Measurements from ENCODE around the gene ZNF230.

ZNF230 gene

DNA sequence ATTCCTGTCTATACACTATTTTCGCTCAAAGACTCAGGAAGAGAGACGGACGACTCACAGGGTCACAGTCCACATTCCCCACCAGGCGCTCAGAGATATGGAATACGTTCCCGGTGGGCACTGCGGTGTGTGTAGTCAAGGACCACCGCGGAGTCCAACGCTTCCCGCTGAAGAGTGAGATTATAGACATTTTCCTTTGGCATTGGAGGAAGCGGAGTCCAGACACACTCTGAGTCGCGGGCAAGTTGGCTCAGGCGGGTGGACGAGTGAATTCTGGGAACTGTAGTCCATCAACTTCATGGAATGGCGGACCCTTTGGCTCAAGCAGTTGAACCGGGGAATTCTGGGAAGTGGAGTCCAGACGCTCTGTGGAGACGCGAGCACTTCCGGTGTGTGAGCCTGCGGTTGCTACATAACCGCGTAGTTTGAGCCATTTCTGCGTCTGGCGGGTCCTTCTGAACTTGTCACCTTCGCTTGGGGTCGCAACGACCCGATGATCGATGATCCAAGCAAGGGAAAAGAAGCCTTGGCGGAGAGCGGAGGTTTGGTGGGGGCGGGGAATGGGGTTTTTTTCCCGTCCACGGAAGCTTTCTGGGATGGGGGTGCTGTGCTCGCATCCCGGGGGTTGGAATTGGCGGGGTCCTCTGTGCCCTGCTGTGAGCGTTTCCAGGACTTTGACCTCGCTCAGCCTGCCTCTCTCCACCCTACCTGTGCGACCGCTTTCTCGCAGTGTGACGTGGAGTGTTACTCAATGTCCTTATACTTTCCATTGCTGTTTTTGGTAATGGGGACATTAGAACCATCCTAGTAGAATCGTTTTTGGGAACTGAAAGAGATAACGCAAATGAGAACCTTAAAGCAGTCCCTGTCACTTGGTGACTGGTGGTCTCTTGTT, at the start of gene ZNF230:
Gene ZNF230, plus strand, starts transcription at position 392 of the 895 bp plus-strand sequence. CDS start 4,122 bp downstream, outside the sequence.
- peak; percentile 91 for DNase-seq

DNA sequence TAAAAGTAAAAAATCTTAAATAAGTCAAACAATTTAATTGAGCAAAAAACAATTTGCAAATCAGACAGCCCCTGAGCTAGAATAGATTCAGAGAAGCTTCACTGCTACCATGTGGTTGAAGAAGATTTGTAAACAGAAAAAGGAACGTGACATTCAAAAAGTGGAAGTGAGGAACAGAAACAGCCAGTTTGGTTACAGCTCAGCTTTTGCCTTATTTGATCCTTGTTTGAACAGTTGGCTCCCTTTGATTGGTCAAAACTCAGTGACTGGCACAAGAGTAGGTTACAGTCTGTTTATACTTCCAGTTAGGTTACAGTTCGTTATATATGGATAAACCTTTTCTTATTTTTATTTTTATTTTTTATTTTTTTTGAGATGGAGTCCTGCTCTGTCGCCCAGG, 45.9 kb upstream of the ZNF230 start:
- no peak for DNase-seq

DNA sequence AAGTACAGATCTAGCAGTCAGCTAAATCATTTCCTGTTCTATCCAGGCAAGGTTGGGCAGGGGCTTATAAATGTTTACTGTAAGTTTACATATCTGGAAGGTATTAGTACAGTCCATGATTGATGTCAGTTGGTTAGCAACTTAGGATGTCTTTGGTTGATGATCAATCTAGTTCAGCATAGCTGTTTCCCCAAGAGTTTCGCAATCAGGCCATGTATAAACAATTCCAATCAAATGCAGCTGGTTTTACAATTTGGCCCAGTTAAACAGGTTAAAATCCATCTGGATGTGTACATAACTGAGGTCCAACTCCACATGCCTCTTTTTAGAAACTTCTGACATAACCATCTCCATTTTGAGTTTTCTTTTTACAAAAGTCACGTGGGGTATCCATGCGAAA, 44.9 kb upstream of the ZNF230 start:
- no peak for DNase-seq

DNA sequence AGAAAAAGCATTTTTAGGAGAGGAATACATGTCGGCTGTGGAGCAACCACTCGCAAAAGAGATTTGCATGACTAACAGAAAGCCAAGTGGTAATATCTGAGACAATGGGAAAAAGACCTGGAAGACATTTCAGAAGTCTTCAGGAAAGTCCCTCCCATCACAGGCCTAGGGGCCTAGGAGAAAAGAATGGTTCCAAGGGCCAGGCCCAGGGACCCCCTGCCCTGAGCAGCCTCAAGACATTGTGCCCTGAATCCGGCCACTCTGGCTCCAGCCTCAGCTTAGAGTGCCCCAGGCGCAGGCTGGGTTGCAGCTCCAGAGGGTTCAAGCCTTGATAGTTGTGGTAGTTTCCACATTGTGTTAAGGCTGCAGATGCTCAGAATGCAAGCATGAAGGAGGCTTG, 42.3 kb upstream of the ZNF230 start:
- no peak for DNase-seq

DNA sequence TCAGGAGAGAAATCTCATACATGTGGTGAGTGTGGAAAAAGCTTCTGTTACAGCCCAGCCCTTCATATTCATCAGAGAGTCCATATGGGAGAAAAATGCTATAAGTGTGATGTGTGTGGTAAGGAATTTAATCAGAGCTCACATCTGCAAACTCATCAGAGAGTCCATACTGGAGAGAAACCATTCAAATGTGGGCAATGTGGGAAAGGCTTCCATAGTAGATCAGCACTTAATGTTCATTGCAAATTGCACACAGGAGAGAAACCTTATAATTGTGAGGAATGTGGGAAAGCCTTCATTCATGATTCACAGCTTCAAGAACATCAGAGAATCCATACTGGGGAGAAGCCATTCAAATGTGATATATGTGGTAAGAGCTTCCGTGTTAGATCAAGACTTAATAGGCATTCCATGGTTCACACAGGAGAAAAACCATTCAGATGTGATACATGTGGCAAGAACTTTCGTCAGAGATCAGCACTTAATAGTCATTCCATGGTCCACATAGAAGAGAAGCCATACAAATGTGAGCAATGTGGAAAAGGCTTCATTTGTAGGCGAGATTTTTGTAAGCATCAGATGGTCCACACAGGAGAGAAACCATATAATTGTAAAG, 36.6 kb upstream of the ZNF230 start:
- DNase-seq, result no peak

DNA sequence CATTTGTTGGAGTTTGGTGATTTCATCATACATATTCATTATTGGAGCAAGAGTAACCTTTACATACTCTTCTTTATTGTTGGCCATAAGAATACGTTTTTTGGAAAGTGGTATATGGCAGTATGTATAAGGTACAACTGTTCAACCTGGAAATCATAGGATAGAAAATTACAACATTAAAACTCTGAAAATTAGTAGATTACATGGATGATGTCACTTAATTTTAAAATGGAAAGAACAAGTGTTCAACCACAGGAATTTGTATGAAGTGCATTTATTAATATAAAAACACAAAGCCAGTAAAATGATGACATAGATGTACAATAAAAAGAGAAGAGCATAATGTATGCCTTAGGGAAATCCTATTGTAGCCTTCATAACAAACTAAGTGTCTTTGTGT, 26.0 kb upstream of the ZNF230 start:
- no peak for DNase-seq

DNA sequence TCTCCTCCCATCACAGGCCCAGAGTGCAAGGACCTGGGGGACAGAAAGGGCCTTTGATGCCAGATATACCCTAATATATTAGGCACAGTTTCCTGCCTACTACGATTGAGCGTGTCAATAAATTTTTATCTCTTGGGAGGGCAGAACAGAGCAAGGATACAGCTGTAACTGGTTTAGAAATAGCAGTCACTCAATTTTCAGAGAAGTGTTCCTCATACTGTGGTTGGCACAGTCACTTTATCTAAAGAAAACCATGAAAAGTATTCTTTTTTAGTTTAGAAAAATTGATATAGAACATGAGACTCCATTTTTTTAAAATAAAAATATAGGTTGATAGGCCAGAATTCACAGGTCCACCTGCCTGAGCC, 19.2 kb upstream of the ZNF230 start:
- no peak for DNase-seq

DNA sequence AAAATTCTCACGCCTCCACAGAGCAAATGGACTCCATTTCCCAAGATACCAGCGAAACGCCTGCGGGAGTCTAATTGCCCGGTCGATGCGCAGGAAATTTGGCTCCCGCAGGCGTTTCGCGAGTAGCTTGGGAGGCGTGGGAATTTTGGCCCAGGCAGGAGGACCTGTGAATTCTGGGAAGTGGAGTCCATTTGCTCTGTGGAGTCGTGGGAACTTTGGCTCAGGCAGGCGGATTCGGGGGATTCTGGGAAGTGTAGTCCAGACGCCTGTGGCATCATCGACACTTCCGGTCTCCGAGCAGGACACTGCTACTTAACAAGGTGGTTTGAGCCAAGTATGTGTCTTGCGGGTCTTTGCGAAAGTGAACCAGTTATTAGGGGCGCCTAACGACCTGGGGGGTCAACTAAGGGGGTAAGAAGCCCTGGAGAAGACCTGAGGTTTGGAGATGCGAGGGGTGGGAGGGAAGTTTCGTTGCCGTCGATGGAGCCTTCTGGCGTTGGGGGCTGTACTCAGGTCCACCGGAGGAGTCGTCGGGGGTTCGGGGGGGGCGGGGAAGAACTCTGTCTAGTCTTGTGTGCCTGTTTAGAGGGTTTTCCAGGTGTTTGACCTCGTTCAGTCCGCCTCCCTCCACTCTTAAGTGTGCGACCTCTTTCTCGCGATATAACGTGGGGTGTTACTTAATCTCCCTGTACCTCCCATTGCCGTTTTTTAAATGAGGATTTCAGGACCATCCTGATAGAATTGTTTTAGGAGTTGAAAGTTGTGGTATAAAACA, 18.7 kb upstream of the ZNF230 start, which contains the start of gene ZNF155:
Gene ZNF155, plus strand, starts transcription at position 277 of the 775 bp plus-strand sequence. CDS start 4,356 bp downstream, outside the sequence.
- DNase-seq, result peak; percentile 79 to 82

DNA sequence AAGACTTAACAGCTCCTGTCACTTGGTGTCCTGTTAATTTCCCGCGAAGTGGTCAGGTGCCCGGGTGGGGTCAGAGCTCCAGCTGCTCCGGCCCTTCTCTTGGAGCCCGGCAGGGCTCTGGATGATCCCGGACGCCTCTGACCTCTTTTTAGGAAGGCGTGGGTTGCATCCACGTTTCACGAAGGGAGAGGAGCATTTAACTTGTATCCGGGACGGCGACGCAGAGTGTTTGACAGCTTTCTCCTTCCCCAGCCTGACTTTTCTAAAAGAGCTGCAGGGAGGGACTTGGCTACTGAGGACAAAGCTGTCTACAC, 18.1 kb upstream of the ZNF230 start:
- no peak for DNase-seq

DNA sequence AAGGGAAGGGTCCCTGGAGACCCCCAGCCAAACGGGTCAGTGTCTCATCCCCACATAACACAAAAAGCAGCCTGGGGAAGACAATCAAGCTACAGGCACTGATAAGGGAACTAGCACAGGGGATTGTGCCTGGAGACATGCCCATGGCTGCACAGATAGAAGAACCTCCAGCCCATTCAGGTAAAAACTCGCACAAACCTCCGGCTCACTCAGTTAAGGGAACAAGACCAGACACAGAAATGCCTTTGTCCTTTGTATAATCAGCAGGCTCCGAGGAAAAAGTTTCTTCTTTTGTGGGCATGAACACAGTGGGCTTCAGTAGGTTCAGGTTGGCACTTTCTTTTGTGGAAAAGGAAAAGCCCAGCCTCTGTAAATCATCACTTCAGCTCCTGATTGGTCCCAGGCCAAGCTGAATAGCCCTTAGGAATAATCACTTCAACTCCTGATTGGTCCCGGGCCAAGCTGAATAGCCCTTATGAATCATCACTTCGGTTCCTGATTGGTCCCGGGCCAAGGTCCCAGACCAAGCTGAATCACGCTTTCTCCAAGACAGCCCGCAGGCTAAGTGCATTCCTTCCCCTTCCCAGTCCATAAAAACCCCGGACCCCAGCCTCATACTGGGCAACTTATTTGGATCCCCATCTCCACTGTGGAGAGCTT, 5.0 kb upstream of the ZNF230 start:
- DNase-seq, result no peak

DNA sequence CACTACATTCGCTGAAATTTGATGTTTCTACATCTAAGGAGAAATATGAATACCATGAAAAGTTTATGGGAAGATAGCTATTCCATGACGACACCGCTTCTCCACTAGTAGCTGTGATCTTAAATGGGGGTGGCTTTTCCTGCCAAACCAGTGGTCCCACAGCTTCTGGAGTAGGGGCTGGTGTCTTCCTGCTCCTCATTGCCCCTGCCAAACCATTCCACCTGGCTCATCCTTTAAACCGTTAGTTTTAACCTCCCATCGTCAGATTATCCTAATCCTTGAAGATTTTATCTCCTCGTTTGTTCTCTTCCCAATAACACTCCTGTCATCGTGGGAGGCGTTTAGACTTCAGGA, 568 bp upstream of the ZNF230 start:
- no peak for DNase-seq

DNA sequence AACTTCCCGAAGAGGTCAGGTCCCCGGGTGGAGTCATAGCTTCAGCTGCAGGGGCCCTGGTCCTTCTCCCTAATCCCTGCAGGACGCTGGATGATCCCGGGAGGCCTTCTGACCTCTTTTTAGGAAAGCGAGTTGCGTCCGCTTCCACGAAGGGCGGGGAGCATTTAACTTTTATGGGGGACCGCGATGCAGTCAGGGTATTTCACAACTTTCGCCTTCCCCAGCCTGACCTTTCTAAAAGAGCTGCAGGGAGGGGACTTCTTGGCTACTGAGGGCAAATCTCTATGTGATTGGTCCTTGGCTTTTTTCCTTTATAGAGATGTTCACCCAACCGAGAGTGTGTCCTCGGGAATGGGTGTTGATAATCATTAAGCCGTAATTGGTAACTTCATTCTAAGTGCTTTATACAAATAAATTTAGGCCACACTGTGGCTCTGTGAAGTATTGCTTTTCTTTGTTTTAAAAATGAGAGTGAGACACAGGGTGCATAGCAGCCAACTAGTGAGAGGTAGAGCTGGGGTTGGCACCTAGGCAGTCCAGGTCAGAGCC, 778 bp downstream of the ZNF230 start:
- peak in 1 of 2 donors; percentile 14 for DNase-seq

DNA sequence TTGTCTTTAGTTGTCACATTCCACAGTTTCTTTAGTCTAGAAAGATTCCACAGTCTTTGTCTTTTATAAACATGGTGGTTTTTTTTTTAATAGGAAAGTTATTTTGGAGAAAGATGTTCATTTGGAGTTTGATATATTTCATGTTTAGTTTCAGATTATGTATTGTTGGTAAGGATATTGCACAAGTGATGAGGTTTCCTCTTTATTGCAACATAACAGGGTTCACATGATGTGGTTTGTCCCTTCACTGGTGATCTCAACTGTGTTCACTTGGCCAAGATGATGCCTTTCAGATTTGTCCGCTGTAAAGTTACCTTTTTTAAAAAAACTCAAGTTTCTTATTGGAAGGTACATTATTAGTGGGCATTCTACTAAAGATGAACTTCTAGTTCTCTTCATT, 3.2 kb downstream of the ZNF230 start:
- no peak for DNase-seq

DNA sequence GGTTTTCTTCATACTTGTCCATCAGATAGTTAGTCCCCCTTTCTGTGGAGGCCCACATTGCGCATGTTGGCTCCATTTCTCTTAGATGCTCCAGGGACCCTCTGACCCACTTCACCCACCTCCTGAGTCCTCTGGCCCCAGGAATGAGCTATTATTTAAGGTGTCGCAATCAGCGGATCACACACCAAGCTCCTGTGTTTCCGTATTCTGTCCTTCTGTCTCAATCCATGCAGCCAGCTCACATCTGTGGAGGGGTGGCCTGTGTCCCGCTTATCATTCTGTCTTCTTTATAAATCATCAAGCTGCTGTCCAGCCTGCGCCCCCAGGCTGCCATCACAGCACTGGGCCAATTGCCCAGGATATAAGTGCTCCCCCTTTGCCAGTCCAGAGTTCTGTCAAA, 4.7 kb downstream of the ZNF230 start:
- no peak for DNase-seq

DNA sequence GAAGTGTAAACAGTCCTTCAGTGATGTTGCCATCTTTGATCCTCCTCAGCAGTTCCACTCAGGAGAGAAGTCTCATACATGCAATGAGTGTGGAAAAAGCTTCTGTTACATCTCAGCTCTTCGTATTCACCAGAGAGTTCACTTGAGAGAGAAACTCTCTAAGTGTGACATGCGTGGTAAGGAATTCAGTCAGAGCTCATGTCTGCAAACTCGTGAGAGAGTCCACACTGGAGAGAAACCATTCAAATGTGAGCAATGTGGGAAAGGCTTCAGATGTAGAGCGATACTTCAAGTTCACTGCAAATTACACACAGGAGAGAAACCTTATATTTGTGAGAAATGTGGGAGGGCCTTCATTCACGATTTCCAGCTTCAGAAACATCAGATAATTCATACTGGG, 7.7 kb downstream of the ZNF230 start:
- DNase-seq, result no peak

DNA sequence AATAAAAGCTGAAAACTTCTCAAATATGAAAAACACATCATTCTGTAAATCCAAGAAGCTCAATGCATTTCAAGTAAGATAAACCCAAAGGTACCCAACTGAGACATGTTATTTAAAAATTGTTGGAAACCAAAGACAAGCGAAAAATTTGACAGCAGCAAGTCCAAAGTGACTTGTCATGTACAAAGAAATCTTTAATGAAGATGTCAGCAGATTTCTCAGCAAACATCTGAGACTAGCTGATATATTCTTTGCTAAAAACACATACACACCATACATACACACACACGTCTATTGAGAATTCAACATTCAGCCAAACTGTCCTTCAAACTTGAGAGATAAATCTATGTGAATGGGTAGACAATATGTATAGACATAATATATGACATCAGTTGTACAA, 16.7 kb downstream of the ZNF230 start:
- DNase-seq, result no peak

DNA sequence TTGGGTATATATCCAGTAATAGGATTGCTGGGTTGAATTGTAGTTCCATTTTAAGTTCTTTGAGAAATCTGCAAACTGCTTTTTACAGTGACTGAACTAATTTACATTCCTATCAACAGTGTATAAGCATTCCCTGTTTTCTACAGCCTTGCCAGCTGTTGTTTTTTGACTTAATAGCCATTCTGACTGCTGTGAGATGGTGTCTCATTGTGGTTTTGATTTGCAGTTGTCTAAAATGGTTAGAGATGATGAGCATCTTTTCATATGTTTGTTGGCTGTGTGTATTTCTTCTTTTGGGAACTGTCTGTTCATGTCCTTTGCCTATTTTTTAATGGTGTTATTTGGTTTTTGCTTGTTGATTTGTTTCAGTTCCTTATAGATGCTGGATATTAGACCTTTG, 18.5 kb downstream of the ZNF230 start:
- no peak for DNase-seq

DNA sequence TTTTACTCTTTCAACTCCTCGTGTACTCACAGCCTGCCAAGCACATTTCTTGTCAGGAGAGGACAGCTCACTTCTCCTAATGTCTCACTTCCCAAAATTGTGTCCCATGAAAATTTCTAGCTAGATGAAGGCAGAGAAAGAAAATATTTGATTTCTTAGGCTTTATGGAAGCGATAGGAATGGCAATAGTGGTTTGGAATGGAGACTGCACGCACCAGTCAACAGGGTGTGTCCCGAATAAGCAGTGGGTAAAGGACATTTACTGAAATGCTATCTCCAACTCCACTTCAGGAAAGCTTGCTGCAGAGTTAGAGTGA, 22.1 kb downstream of the ZNF230 start:
- no peak for DNase-seq

DNA sequence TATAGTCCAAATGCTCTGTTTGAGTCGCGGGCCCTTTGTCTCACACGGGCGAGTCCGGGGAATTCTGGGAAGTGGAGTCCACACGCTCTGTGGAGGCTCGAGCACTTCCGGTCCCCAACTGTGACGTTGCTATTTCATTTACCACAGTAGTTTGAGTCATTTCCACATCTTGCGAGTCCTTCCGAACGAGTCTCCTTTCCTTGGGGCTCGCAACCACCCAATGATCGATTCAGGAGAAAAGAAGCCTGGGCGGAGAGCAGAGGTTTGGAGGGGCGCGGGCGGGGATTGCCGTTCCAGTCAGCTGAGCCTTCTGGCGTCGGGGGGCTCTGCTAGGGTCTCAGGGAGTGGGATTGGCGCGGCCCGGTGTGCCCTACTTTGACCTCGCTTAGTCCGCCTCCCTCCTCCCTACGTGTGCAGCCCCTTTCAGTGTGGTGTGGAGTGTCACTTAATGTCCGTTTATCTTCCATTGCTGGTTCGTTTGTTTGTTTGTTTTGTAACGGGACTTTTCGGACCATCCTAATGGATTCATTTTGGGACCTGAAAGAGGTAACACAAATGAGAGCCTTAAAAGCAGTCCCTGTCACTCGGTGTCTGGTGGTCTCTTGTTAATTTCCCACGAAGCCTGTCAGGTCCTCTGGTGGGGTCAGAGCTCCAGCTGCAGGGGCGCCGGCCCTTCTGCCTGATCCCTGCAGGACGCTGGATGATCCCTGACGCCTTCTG, 22.6 kb downstream of the ZNF230 start, which contains the start of gene ZNF222:
Gene ZNF222, plus strand, starts transcription at position 163 of the 720 bp plus-strand sequence. Its CDS starts 58 bp downstream, at position 221.
- DNase-seq, result peak; percentile 84 to 85

DNA sequence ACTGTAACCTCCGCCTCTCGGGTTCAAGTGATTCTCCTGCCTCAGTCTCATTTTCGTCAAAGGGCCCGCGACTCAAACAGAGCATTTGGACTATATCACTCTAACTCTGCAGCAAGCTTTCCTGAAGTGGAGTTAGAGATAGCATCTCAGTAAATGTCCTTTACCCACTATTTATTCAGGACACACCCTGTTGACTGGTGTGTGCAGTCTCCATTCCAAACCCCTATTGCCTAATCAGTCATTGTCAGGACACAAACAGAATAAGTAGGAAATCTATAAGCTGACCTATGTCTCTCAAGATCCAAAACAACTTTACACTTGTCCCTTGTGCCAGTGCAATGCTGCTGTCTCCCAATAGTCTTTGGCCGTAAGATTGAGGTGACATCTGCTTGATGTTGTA, 23.9 kb downstream of the ZNF230 start:
- no peak for DNase-seq

DNA sequence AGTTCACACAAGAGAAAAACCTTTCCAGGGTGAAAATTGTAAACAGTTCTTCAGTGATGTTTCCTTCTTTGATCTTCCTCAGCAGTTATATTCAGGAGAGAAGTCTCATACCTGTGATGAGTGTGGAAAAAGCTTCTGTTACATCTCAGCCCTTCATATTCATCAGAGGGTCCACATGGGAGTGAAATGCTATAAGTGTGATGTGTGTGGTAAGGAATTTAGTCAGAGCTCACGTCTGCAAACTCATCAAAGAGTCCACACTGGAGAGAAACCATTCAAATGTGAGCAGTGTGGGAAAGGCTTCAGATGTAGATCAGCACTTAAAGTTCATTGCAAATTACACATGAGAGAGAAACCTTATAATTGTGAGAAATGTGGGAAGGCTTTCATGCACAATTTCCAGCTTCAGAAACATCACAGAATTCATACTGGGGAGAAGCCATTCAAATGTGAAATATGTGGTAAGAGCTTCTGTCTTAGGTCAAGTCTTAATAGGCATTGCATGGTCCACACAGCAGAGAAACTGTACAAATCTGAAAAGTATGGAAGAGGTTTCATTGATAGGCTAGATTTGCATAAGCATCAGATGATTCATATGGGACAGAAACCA, 29.3 kb downstream of the ZNF230 start:
- DNase-seq, result no peak

DNA sequence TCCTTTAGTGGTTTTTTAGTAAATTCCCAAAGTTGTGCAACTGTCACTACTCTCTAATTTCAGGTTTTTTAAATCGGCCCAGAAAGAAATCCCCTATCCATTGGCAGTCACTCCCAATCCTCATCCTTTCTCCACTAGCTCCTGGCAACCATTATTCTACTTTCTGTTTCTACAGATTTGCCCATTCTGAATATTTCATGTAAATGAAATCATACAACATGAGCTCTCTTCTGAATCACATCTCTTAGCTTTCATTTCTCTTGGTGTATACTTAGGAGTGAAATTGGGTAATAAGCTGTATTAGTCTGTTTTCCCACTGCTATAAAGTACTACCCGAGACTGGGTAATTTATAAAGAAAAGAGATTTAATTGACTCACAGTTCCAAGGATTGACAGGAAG, 39.4 kb downstream of the ZNF230 start:
- no peak for DNase-seq
